ENCODE results near the gene CD302. TPM values are rescaled to one million over a fixed set of nuclear protein-coding genes. Genes with fewer than 3 reads are reported as not detected.

CD302 gene
- total and polyA plus RNA-seq, 10 of the 15 experiments (the other 5 are each of a cell fraction or from before 2014, with no cell fraction given): 0.48 to 4.0 (median 2.1) TPM

GRCh38 chr2:159818940-159819339 lies 20.9 kb upstream of the CD302 start (continued):
- TF ChIP-seq BCL3 (IDR thresholded peaks at IDR 0.05; ENCODE audit: borderline replicate concordance, insufficient read depth, low read depth, low read length, poor library complexity, severe bottlenecking): no peak

GRCh38 chr2:159817283-159817682 lies 19.3 kb upstream of the CD302 start:
- no peak for FAIRE-seq
- no peak overlapping the region for H3K27ac ChIP-seq (ENCODE audit: control insufficient read depth, insufficient read depth)
- ATAC-seq: no peak
- ChIA-PET SMC1A (ENCODE audit: uncharacterized antibody, unreplicated experiment) (interaction anchor here (1.0 to 1.9 kb wide), 3 partner anchors 9 to 17 kb away, joined by 3 to 4 read pairs (median 3); no protein-coding TSS in a partner anchor), CTCF (interaction anchor here (0.8 kb wide), 1 partner anchor 10 kb away, joined by 3 read pairs; no protein-coding TSS in a partner anchor), RAD21 (ENCODE audit: unreplicated experiment) (interaction anchor here (1.0 kb wide), 1 partner anchor 122 kb away, joined by 3 read pairs; no protein-coding TSS in a partner anchor), POLR2A (no interaction called here)
- 60% methylated on average over 1 of the region's 1 CpG for WGBS (ENCODE audit: insufficient coverage, insufficient replicate concordance, low lambda C conversion rate, missing lambda C conversion rate)
- no peak overlapping the region for H3K4me2 ChIP-seq (ENCODE audit: control insufficient read depth, insufficient read depth)
- H3K9me3 ChIP-seq (replicated peaks; ENCODE audit: control insufficient read depth, insufficient read depth, low read length): no peaks in the 10 kb centered on the region
- H3K27me3 ChIP-seq (replicated peaks in 1 of 2; ENCODE audit: control insufficient read depth in 2 of 2, insufficient read depth in 2 of 2, low read length in 1 of 2): no peaks in the 10 kb centered on the region
- H3K36me3 ChIP-seq (ENCODE audit: control insufficient read depth in 2 of 2, insufficient read depth in 2 of 2, low read length in 1 of 2): peaks cover 2 to 12% of the 10 kb centered on the region in 2 experiments; a peak in 3 of 4 replicates
- in situ Hi-C loops (cut with MboI) (no loop called here), intact Hi-C loops (cut with micrococcal nuclease; ENCODE audit: unreplicated experiment) (no loop called here)
- H4K20me1 ChIP-seq (ENCODE audit: control insufficient read depth, insufficient read depth): no peaks in the 10 kb centered on the region
- H3K79me2 ChIP-seq (ENCODE audit: control insufficient read depth, insufficient read depth, low read length): no peaks in the 10 kb centered on the region
- H3K4me1 ChIP-seq (ENCODE audit: control insufficient read depth, insufficient read depth, low read length): no peaks in the 10 kb centered on the region
- TF ChIP-seq NFIC (IDR thresholded peaks at IDR 0.05; ENCODE audit: low read depth, low read length) (no peak), IRF3 (IDR thresholded peaks at IDR 0.05) (no peak), MYB (IDR thresholded peaks at IDR 0.05; ENCODE audit: borderline replicate concordance, low read depth, low read length) (no peak), CREB1 (IDR thresholded peaks at IDR 0.05; ENCODE audit: low read depth) (no peak), BHLHE40 (IDR thresholded peaks at IDR 0.05; ENCODE audit: borderline replicate concordance in 1 of 2, low read depth in 2 of 2, low read length in 1 of 2) (no peak), KLF5 (IDR thresholded peaks at IDR 0.05; ENCODE audit: partially characterized antibody) (no peak)
- H3K9ac ChIP-seq (ENCODE audit: control insufficient read depth, insufficient read depth, low read length): no peak overlapping the region
- no peak overlapping the region for H3K4me3 ChIP-seq
- no peak overlapping the region for H2AFZ ChIP-seq (ENCODE audit: control insufficient read depth, low read depth, low read length)
- no peak for DNase-seq (ENCODE audit: low read depth, low spot score)
- BruUV-seq (replicated peaks): no TSS peak
